Astrocyte (in vitro differentiated cells and primary cell): Measurements from ENCODE around the gene CFAP20. TPM values are rescaled to one million over a fixed set of nuclear protein-coding genes. Genes with fewer than 3 reads are reported as not detected.

Experiments
- DNase-seq: peaks from one replicate; pipeline ENCODE4 v3.0.0-alpha.2; 2010; ENCODE audit warnings: low read depth
- FAIRE-seq: peaks from 2 replicates; lab custom pipeline; 2011; peaks lifted over from hg19 to GRCh38; lab: Jason Lieb, UNC
- H2AFZ ChIP-seq: 2 replicates; pipeline ENCODE4 v1.6.0; 2012; ENCODE audit warnings: low read depth, low read length, inconsistent platforms
- H3K27ac ChIP-seq: 2 replicates; pipeline ENCODE4 v1.5.1; 2011; ENCODE audit warnings: low read depth, low read length, inconsistent platforms
- H3K27me3 ChIP-seq: 2 replicates; pipeline ENCODE4 v1.6.0; 2011; ENCODE audit warnings: low read length, inconsistent platforms; ENCODE audit not compliant: insufficient read depth
- H3K36me3 ChIP-seq: 2 replicates; pipeline ENCODE4 v1.5.1; 2011; ENCODE audit warnings: low read length, inconsistent platforms; ENCODE audit not compliant: insufficient read depth
- H3K4me1 ChIP-seq: 2 replicates; pipeline ENCODE4 v1.5.1; 2011; ENCODE audit warnings: low read length, inconsistent platforms; ENCODE audit not compliant: insufficient read depth
- H3K4me2 ChIP-seq: 2 replicates; pipeline ENCODE4 v1.6.0; 2012; ENCODE audit warnings: low read length, inconsistent platforms
- H3K4me3 ChIP-seq: 2 replicates; pipeline ENCODE4 v1.5.1; 2011; ENCODE audit warnings: low read depth, mild to moderate bottlenecking, low read length, inconsistent platforms; ENCODE audit not compliant: insufficient read depth
- H3K79me2 ChIP-seq: 2 replicates; pipeline ENCODE4 v1.6.0; 2012; ENCODE audit warnings: mild to moderate bottlenecking, low read length, inconsistent platforms; ENCODE audit not compliant: insufficient read depth
- H3K9ac ChIP-seq: 2 replicates; pipeline ENCODE4 v1.6.0; 2012; ENCODE audit warnings: mild to moderate bottlenecking, low read length, inconsistent platforms
- H3K9me3 ChIP-seq: 2 replicates; pipeline ENCODE4 v1.5.1; 2012; ENCODE audit warnings: low read depth, mild to moderate bottlenecking, low read length, inconsistent platforms; ENCODE audit not compliant: insufficient read depth
- H4K20me1 ChIP-seq: 2 replicates; pipeline ENCODE4 v1.6.0; 2012; ENCODE audit warnings: low read length, inconsistent platforms; ENCODE audit not compliant: insufficient read depth
- H3K27ac Mint-ChIP-seq: one replicate; pipeline ENCODE4 v1.8.0; 2021; ENCODE audit warnings: mild to moderate bottlenecking, mixed read lengths; ENCODE audit not compliant: unreplicated experiment
- H3K27me3 Mint-ChIP-seq: one replicate; pipeline ENCODE4 v1.8.0; 2021; ENCODE audit warnings: low read depth, mixed read lengths; ENCODE audit not compliant: unreplicated experiment
- H3K36me3 Mint-ChIP-seq: one replicate; pipeline ENCODE4 v1.8.0; 2021; ENCODE audit warnings: low read depth, mixed read lengths; ENCODE audit not compliant: unreplicated experiment
- H3K4me1 Mint-ChIP-seq: one replicate; pipeline ENCODE4 v1.8.0; 2021; ENCODE audit warnings: low read depth, mixed read lengths; ENCODE audit not compliant: unreplicated experiment
- H3K4me3 Mint-ChIP-seq: one replicate; pipeline ENCODE4 v1.8.0; 2021; ENCODE audit warnings: mild to moderate bottlenecking, moderate library complexity, mixed read lengths; ENCODE audit not compliant: unreplicated experiment
- H3K9me3 Mint-ChIP-seq: one replicate; pipeline ENCODE4 v1.8.0; 2021; ENCODE audit warnings: mild to moderate bottlenecking, mixed read lengths; ENCODE audit not compliant: unreplicated experiment
- EZH2 ChIP-seq: IDR thresholded peaks from 2 replicates; pipeline ENCODE4 v1.6.1; 2012; ENCODE audit warnings: mild to moderate bottlenecking, low read length, inconsistent platforms; ENCODE audit not compliant: insufficient read depth
- total RNA-seq: library from RNA; stranded (reverse); gene quantifications from 2 replicates; pipeline ENCODE4 v1.2.1, GENCODE V29; 2021
- TF ChIP-seq, protein P1 (sequence below): IDR thresholded peaks from 2 replicates; pipeline ENCODE4 v1.5.1; 2011; ENCODE audit warnings: low read depth, mild to moderate bottlenecking, inconsistent platforms, low read length, moderate library complexity; ENCODE audit not compliant: insufficient read depth

Gene CFAP20
- total RNA-seq, 1 donor from 2014 or later, result 43.6 TPM

GRCh38 chr16:58125781-58126335 is 3.3 kb downstream of the CFAP20 start:
- H3K4me3 Mint-ChIP-seq, result no peak overlapping the region
- H4K20me1 ChIP-seq, result peaks cover 70% of the 10 kb centered on the region
- no peak for FAIRE-seq

DNA sequence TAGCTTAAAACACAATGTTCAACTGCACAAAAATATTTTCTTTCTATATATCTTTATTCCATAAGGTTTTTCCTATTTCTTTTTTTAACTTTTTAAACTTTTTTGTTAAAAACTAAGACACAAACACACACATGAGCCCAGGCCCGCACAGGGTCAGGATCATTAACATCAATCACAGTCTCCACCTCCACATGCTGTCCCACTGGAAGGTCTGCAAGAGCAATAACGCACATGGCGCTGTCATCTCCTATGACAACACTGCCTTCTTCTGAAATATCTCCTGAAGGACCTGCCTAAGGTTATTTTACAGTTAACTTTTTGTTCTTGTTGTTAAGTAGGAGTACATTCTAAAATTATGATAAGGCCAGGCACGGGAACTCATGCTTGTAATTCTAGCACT is 4.1 kb downstream of the CFAP20 start:
- peaks cover 49% of the 10 kb centered on the region for H3K4me1 Mint-ChIP-seq
- H2AFZ ChIP-seq, result no peak overlapping the region
- FAIRE-seq (no peak), DNase-seq (no peak)
- peaks cover 78% of the 10 kb centered on the region for H3K79me2 ChIP-seq
- TF ChIP-seq, protein P1, sequence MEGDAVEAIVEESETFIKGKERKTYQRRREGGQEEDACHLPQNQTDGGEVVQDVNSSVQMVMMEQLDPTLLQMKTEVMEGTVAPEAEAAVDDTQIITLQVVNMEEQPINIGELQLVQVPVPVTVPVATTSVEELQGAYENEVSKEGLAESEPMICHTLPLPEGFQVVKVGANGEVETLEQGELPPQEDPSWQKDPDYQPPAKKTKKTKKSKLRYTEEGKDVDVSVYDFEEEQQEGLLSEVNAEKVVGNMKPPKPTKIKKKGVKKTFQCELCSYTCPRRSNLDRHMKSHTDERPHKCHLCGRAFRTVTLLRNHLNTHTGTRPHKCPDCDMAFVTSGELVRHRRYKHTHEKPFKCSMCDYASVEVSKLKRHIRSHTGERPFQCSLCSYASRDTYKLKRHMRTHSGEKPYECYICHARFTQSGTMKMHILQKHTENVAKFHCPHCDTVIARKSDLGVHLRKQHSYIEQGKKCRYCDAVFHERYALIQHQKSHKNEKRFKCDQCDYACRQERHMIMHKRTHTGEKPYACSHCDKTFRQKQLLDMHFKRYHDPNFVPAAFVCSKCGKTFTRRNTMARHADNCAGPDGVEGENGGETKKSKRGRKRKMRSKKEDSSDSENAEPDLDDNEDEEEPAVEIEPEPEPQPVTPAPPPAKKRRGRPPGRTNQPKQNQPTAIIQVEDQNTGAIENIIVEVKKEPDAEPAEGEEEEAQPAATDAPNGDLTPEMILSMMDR, result no peak
- no peak for TF ChIP-seq EZH2
- H3K27ac ChIP-seq, result no peak overlapping the region
- no peak overlapping the region for H3K9ac ChIP-seq
- peaks cover 78% of the 10 kb centered on the region for H4K20me1 ChIP-seq
- H3K27me3 ChIP-seq, result no peaks in the 10 kb centered on the region
- no peaks in the 10 kb centered on the region for H3K36me3 ChIP-seq
- H3K27ac Mint-ChIP-seq, result no peak overlapping the region
- peaks cover 5% of the 10 kb centered on the region for H3K9me3 Mint-ChIP-seq
- H3K36me3 Mint-ChIP-seq, result no peaks in the 10 kb centered on the region
- H3K4me2 ChIP-seq, result no peak overlapping the region
- peaks cover 32% of the 10 kb centered on the region for H3K4me1 ChIP-seq
- no peak overlapping the region for H3K4me3 Mint-ChIP-seq
- no peaks in the 10 kb centered on the region for H3K9me3 ChIP-seq
- no peak overlapping the region for H3K4me3 ChIP-seq
- no peaks in the 10 kb centered on the region for H3K27me3 Mint-ChIP-seq

More at GRCh38 chr16:58125781-58126335, 3.3 kb downstream of the CFAP20 start:
- no peaks in the 10 kb centered on the region for H3K36me3 Mint-ChIP-seq
- H3K9me3 Mint-ChIP-seq, result peaks cover 5% of the 10 kb centered on the region
- Histone ChIP-seq H3K9me3 (no peaks in the 10 kb centered on the region), H3K4me1 (peaks cover 29% of the 10 kb centered on the region), H3K27ac (no peak overlapping the region), H2AFZ (no peak overlapping the region), H3K4me2 (peak overlapping the region; percentile 30), H3K4me3 (no peak overlapping the region), H3K27me3 (no peaks in the 10 kb centered on the region), H3K36me3 (no peaks in the 10 kb centered on the region), H3K9ac (no peak overlapping the region), H3K79me2 (peaks cover 70% of the 10 kb centered on the region)
- no peak overlapping the region for H3K27ac Mint-ChIP-seq
- no peak for TF ChIP-seq EZH2
- TF ChIP-seq, protein P1, result no peak
- no peak for DNase-seq
- peaks cover 41% of the 10 kb centered on the region for H3K4me1 Mint-ChIP-seq
- no peaks in the 10 kb centered on the region for H3K27me3 Mint-ChIP-seq

GRCh38 chr16:58124601-58124915 is 4.6 kb downstream of the CFAP20 start:
- H3K36me3 ChIP-seq, result no peaks in the 10 kb centered on the region
- H3K27ac ChIP-seq, result no peak overlapping the region
- H3K4me3 Mint-ChIP-seq, result no peak overlapping the region
- no peak overlapping the region for H2AFZ ChIP-seq
- H3K4me3 ChIP-seq, result no peak overlapping the region
- no peak for DNase-seq
- no peaks in the 10 kb centered on the region for H3K27me3 Mint-ChIP-seq
- H3K27ac Mint-ChIP-seq, result no peak overlapping the region
- peaks cover 2% of the 10 kb centered on the region for H3K9me3 Mint-ChIP-seq
- H4K20me1 ChIP-seq, result peaks cover 82% of the 10 kb centered on the region
- no peak for TF ChIP-seq EZH2
- TF ChIP-seq, protein P1, result no peak
- H3K27me3 ChIP-seq, result no peaks in the 10 kb centered on the region
- peaks cover 82% of the 10 kb centered on the region for H3K79me2 ChIP-seq
- no peaks in the 10 kb centered on the region for H3K36me3 Mint-ChIP-seq
- no peaks in the 10 kb centered on the region for H3K9me3 ChIP-seq
- peak overlapping the region; percentile 0 for H3K4me2 ChIP-seq
- FAIRE-seq, result no peak
- H3K4me1 Mint-ChIP-seq, result peaks cover 51% of the 10 kb centered on the region
- peaks cover 32% of the 10 kb centered on the region for H3K4me1 ChIP-seq
- no peak overlapping the region for H3K9ac ChIP-seq
